ENCODE results near the gene GGT6.

Gene GGT6

GRCh38 chr17:4555873-4556759 lies 4.3 kb downstream of the GGT6 start:
- CTCF ChIA-PET, result interaction anchor here (1.3 kb wide), 1 partner anchor 11 kb away, joined by 6 read pairs; no protein-coding TSS in a partner anchor
- H3K27ac ChIP-seq, result peak overlapping the region; percentile 72

DNA sequence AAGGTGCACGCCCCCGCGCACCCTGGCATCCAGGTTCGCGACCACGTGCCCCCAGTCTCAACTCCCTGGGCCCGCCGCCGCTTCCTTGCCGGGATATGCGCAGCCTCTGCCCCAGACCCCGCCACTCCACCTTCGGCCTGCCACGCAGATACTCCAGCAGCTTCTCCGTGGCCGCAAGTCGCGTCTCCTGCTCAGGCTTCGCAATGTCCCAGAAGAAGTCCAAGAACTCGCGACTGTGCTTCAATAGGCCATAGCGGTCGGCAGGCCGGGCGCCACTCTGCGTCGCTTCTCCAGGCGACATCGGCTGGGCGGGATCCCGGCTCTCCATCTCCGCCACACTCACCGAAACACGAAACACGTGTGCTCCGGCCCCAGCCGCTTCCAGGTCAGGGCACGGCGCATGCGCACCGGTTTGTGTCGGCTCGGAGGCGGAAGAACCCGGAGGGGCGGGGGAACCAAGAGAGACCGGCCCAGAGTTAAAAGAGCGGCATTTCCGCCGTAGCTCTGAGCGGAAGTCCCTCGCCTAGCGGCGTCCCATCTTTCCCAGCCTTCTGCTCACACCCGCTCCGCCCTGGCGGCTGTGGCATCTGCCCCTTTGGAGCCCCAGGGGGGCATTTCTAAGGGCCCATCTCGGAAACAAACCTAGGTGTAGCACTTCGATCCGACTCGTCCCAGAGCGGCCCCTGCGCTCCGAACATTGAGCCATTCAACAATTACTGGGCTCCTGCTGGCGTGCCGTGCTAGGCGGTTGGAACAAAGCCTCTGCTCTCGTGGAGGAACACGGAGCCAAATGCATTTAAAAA lies 5.2 kb downstream of the GGT6 start, which contains the start of gene MYBBP1A:
Gene MYBBP1A (minus strand): TSS at position 388 of the 803 bp plus-strand sequence. CDS start 60 bp downstream, at position 328.
- POLR2A ChIA-PET (ENCODE audit: low non-redundant PET), result no interaction called here
- TF ChIP-seq, protein P1, sequence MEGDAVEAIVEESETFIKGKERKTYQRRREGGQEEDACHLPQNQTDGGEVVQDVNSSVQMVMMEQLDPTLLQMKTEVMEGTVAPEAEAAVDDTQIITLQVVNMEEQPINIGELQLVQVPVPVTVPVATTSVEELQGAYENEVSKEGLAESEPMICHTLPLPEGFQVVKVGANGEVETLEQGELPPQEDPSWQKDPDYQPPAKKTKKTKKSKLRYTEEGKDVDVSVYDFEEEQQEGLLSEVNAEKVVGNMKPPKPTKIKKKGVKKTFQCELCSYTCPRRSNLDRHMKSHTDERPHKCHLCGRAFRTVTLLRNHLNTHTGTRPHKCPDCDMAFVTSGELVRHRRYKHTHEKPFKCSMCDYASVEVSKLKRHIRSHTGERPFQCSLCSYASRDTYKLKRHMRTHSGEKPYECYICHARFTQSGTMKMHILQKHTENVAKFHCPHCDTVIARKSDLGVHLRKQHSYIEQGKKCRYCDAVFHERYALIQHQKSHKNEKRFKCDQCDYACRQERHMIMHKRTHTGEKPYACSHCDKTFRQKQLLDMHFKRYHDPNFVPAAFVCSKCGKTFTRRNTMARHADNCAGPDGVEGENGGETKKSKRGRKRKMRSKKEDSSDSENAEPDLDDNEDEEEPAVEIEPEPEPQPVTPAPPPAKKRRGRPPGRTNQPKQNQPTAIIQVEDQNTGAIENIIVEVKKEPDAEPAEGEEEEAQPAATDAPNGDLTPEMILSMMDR (conservative IDR thresholded peaks at IDR 0.05; ENCODE audit: low read depth), result no peak
- peak within 1 kb of the TSS; percentile 72 for H3K27ac ChIP-seq
- DNase-seq (ENCODE audit: low spot score), result peak; percentile 99
- CTCF ChIA-PET, result interaction anchor here (1.3 kb wide), 1 partner anchor 12 kb away, joined by 6 read pairs; no protein-coding TSS in a partner anchor

More at GRCh38 chr17:4555873-4556759, 4.3 kb downstream of the GGT6 start:
- POLR2A ChIA-PET (ENCODE audit: low non-redundant PET), result no interaction called here
- no peak for DNase-seq (ENCODE audit: low spot score)
- TF ChIP-seq, protein P1 (conservative IDR thresholded peaks at IDR 0.05; ENCODE audit: low read depth), result no peak

DNA sequence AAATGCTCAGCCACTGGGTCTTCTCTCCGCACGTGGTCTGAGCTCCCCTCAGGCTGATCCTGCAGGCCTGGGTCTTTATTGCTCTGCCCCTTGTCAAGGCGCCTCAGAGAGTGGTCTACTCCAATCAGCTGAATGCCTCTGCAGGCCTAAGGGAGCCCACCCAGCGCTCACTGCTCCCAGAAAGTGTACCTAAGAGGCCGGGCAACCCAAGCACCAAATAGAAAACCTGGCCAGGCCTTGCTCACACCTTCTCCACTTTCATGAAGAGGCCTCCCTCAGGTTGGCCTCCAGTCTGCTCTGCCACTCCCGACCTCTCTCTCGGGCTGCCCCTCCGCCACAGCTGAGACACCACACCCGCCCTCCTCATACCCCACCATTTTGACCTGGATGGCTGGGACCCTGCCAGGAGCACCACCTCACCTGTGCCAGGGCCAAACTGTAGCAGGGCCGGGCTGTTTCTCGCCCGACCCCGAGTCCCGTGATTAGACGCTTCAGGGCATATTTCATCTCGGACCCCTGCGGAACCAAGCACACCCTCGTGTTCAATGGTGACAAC lies 5.9 kb downstream of the GGT6 start:
- CTCF ChIA-PET, result interaction anchor here (0.6 to 1.3 kb wide), 3 partner anchors 12 to 134 kb away, joined by 3 to 6 read pairs (median 4); no protein-coding TSS in a partner anchor
- TF ChIP-seq, protein P1 (conservative IDR thresholded peaks at IDR 0.05; ENCODE audit: low read depth), result no peak
- POLR2A ChIA-PET (ENCODE audit: low non-redundant PET), result interaction anchor here (0.6 kb wide), 1 partner anchor 125 kb away, joined by 5 read pairs; no protein-coding TSS in a partner anchor
- no peak for DNase-seq (ENCODE audit: low spot score)
- H3K27ac ChIP-seq, result peak overlapping the region; percentile 72

DNA sequence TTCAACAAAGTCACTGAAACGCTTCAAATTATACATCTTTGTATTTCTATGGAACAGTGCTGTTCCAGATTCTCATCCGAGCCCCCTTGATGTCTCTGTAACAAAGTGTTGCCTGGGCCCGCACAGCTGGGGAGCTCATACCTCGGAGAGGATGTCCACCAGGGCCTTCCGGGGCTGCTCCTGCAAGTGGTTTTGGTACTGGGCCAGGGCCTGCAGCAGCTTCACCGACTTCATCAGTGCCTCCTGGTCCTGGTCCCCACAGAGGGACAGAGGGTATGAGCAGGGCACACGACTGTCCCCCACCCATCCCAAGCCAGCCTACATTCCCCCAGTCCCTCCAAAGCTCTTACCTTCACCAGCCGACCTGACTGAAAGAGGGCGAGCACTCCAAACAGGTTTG lies 6.7 kb downstream of the GGT6 start:
- ChIA-PET POLR2A (ENCODE audit: low non-redundant PET) (interaction anchor here (0.6 kb wide), 1 partner anchor 123 kb away, joined by 3 read pairs; no protein-coding TSS in a partner anchor), CTCF (interaction anchor here (0.8 kb wide), 1 partner anchor 72 kb away, joined by 4 read pairs; no protein-coding TSS in a partner anchor)
- peak overlapping the region; percentile 72 for H3K27ac ChIP-seq
- DNase-seq (ENCODE audit: low spot score), result no peak
- TF ChIP-seq, protein P1 (conservative IDR thresholded peaks at IDR 0.05; ENCODE audit: low read depth), result no peak

GRCh38 chr17:4551796-4552525 lies 8.4 kb downstream of the GGT6 start:
- DNase-seq (ENCODE audit: low spot score), result no peak
- POLR2A ChIA-PET (ENCODE audit: low non-redundant PET), result no interaction called here
- CTCF ChIA-PET, result interaction anchor here (0.6 kb wide), 1 partner anchor 1527 kb away, joined by 3 read pairs; no protein-coding TSS in a partner anchor
- TF ChIP-seq, protein P1 (conservative IDR thresholded peaks at IDR 0.05; ENCODE audit: low read depth), result no peak
- H3K27ac ChIP-seq, result no peak overlapping the region

All from RWPE1 (cell line).